Natural killer cell (primary cell): Measurements from ENCODE around the gene GRIN2A. TPM values are rescaled to one million over a fixed set of nuclear protein-coding genes. Genes with fewer than 3 reads are reported as not detected.

Source experiments
- ATAC-seq, 3 donors: fragments of 150-1000 bp in 2 of 3; fragments of 200-7000 bp in 1 of 3; cut with Tn5 transposase; 1 replicate in 1 of 3; 2 replicates in 2 of 3; pipeline ENCODE4 v1.10.0; 2021; ENCODE audit warnings: mild to moderate bottlenecking in 2 of 3, moderate library complexity in 2 of 3
- DNase-seq, 2 donors: peaks; one replicate each; pipeline versions ENCODE4 v3.0.0 to v3.0.0-alpha.2; 2013 to 2021; ENCODE audit warnings: mixed read lengths in 1 of 2
- H3K27ac ChIP-seq: one replicate; pipeline ENCODE4 v1.5.1; 2013; ENCODE audit warnings: mild to moderate bottlenecking, low read length
- H3K27me3 ChIP-seq: one replicate; pipeline ENCODE4 v1.6.1; 2013; ENCODE audit warnings: low read length; ENCODE audit not compliant: control insufficient read depth, insufficient read depth
- H3K36me3 ChIP-seq: one replicate; pipeline ENCODE4 v1.6.1; 2013; ENCODE audit warnings: low read length; ENCODE audit not compliant: control insufficient read depth, insufficient read depth
- H3K4me1 ChIP-seq: one replicate; pipeline ENCODE4 v1.6.1; 2013; ENCODE audit warnings: low read length; ENCODE audit not compliant: control insufficient read depth, insufficient read depth
- H3K4me3 ChIP-seq: one replicate; pipeline ENCODE4 v1.5.1; 2013; ENCODE audit warnings: low read length
- H3K9me3 ChIP-seq: one replicate; pipeline ENCODE4 v1.6.1; 2013; ENCODE audit warnings: low read length; ENCODE audit not compliant: control insufficient read depth, insufficient read depth
- H3K27ac Mint-ChIP-seq, 2 donors: one replicate each; pipeline ENCODE4 v1.8.0; 2022; ENCODE audit warnings: mild to moderate bottlenecking in 2 of 2, mixed read lengths in 2 of 2, moderate library complexity in 1 of 2
- H3K27me3 Mint-ChIP-seq, 2 donors: one replicate each; pipeline ENCODE4 v1.8.0; 2022; ENCODE audit warnings: low read depth in 2 of 2, mixed read lengths in 2 of 2
- H3K36me3 Mint-ChIP-seq: one replicate; pipeline ENCODE4 v1.8.0; 2022; ENCODE audit warnings: mixed read lengths
- H3K4me1 Mint-ChIP-seq, 2 donors: one replicate each; pipeline ENCODE4 v1.8.0; 2022; ENCODE audit warnings: mixed read lengths in 2 of 2
- H3K4me3 Mint-ChIP-seq: one replicate; pipeline ENCODE4 v1.8.0; 2022; ENCODE audit warnings: mild to moderate bottlenecking, moderate library complexity, mixed read lengths
- H3K9me3 Mint-ChIP-seq, 2 donors: one replicate each; pipeline ENCODE4 v1.8.0; 2022; ENCODE audit warnings: mixed read lengths in 2 of 2
- CTCF ChIP-seq: fragments of 200-600 bp; IDR thresholded peaks from one replicate; pipeline ENCODE4 v1.8.0; 2022; ENCODE audit warnings: antibody characterized with exemption
- WGBS: methylation state at CpG from one replicate; pipeline ENCODE4 v1.1.7; 2013; ENCODE audit warnings: missing lambda C conversion rate; ENCODE audit not compliant: insufficient coverage; 5-methylcytosine and 5-hydroxymethylcytosine counted together
- intact Hi-C: fragments of 100-400 bp; cut with micrococcal nuclease; formaldehyde crosslinking; loops from one replicate; pipeline ENCODE4 v1.14.2; 2022
- total RNA-seq, 4 donors: library from RNA; stranded (reverse); fragments of 120-200 nt in 1 of 4; gene quantifications; one replicate each; pipeline versions ENCODE4 v1.2.3 to v1.2.4, GENCODE V29; 2013 to 2022

Gene GRIN2A
- total RNA-seq, 3 donors from 2014 or later (not counting 1 experiment from before 2014, with no cell fraction given) = not detected

GRCh38 chr16:10202649-10203048 lies 20.4 kb upstream of the GRIN2A start:
- DNase-seq = no peak
- no peaks in the 10 kb centered on the region for H3K4me1 Mint-ChIP-seq
- H3K27ac ChIP-seq = no peak overlapping the region
- no peaks in the 10 kb centered on the region for H3K36me3 ChIP-seq
- no peaks in the 10 kb centered on the region for H3K27me3 ChIP-seq
- WGBS = 100% methylated on average over 1 of the region's 1 CpG
- H3K9me3 Mint-ChIP-seq = no peaks in the 10 kb centered on the region
- TF ChIP-seq CTCF = no peak
- no peak overlapping the region for H3K4me3 ChIP-seq
- H3K9me3 ChIP-seq = no peaks in the 10 kb centered on the region
- H3K4me3 Mint-ChIP-seq = no peak overlapping the region
- no peaks in the 10 kb centered on the region for H3K4me1 ChIP-seq
- H3K27me3 Mint-ChIP-seq = peaks cover 0 to 7% of the 10 kb centered on the region in 2 donors
- H3K36me3 Mint-ChIP-seq = no peaks in the 10 kb centered on the region
- no peak overlapping the region for H3K27ac Mint-ChIP-seq
- intact Hi-C loops = no loop called here
- ATAC-seq = no peak

GRCh38 chr16:10200637-10201586 lies 18.7 kb upstream of the GRIN2A start:
- H3K4me3 ChIP-seq = no peak overlapping the region
- intact Hi-C loops = no loop called here
- H3K27ac Mint-ChIP-seq = no peak overlapping the region
- H3K4me1 ChIP-seq = no peaks in the 10 kb centered on the region
- no peak for ATAC-seq
- H3K27me3 Mint-ChIP-seq = peaks cover 7 to 9% of the 10 kb centered on the region in 2 donors
- DNase-seq = no peak
- TF ChIP-seq CTCF = no peak
- H3K9me3 ChIP-seq = no peaks in the 10 kb centered on the region
- H3K4me3 Mint-ChIP-seq = no peak overlapping the region
- H3K27me3 ChIP-seq = no peaks in the 10 kb centered on the region
- WGBS = 76% methylated on average over 9 of the region's 9 CpGs
- H3K36me3 Mint-ChIP-seq = no peaks in the 10 kb centered on the region
- no peak overlapping the region for H3K27ac ChIP-seq
- no peaks in the 10 kb centered on the region for H3K36me3 ChIP-seq
- H3K9me3 Mint-ChIP-seq = no peaks in the 10 kb centered on the region
- no peaks in the 10 kb centered on the region for H3K4me1 Mint-ChIP-seq

- 75% methylated on average over 2 of the region's 2 CpGs for WGBS
- no peak for ATAC-seq
Measured at GRCh38 chr16:10196999-10197398, 14.8 kb upstream of the GRIN2A start.

More at GRCh38 chr16:10196999-10197398, 14.8 kb upstream of the GRIN2A start:
- Histone ChIP-seq H3K36me3 (no peaks in the 10 kb centered on the region), H3K9me3 (no peaks in the 10 kb centered on the region), H3K27me3 (no peaks in the 10 kb centered on the region), H3K4me3 (no peak overlapping the region), H3K27ac (no peak overlapping the region), H3K4me1 (no peaks in the 10 kb centered on the region)
- DNase-seq = no peak
- H3K9me3 Mint-ChIP-seq = no peaks in the 10 kb centered on the region
- H3K4me3 Mint-ChIP-seq = no peak overlapping the region
- TF ChIP-seq CTCF = no peak
- intact Hi-C loops = no loop called here
- no peaks in the 10 kb centered on the region for H3K4me1 Mint-ChIP-seq
- H3K27ac Mint-ChIP-seq = no peak overlapping the region
- no peaks in the 10 kb centered on the region for H3K36me3 Mint-ChIP-seq
- peaks cover 5 to 26% of the 10 kb centered on the region in 2 donors for H3K27me3 Mint-ChIP-seq
